Measurements from ENCODE around the gene IL1A.

Gene IL1A

DNA sequence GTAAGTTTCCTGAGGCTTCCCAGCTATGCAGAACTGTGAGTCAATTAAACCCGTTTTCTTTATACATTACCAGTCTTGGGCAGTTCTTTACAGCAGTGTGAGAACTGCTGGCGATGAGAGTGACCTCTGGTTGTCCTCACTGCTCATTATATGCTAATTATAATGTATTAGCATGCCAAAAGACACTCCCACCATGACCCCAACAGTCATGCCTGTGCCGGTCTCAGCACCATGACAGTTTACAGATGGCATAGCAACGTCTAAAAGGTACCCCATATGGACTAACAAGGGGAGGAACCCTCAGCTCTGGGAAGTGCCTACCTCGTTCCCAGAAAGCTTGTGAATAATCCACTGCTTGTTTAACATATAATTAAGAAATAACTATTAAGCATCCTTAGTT, 8.1 kb upstream of the IL1A start:
- no peak overlapping the region for H3K4me3 ChIP-seq (IDR thresholded peaks at IDR 0.05; ENCODE audit: insufficient read depth, low read depth, low read length)
- H3K79me2 ChIP-seq (ENCODE audit: insufficient read depth, low read depth), result no peaks in the 10 kb centered on the region
- no peak overlapping the region for H3K4me2 ChIP-seq
- H4K20me1 ChIP-seq (ENCODE audit: insufficient read depth), result no peaks in the 10 kb centered on the region
- H3K27me3 ChIP-seq (ENCODE audit: insufficient read depth, low read depth), result no peaks in the 10 kb centered on the region
- no peaks in the 10 kb centered on the region for H3K36me3 ChIP-seq (ENCODE audit: insufficient read depth)
- no peaks in the 10 kb centered on the region for H3K4me1 ChIP-seq (ENCODE audit: low read depth, poor library complexity, severe bottlenecking)
- no peak overlapping the region for H3K27ac ChIP-seq
- TF ChIP-seq, protein P1, sequence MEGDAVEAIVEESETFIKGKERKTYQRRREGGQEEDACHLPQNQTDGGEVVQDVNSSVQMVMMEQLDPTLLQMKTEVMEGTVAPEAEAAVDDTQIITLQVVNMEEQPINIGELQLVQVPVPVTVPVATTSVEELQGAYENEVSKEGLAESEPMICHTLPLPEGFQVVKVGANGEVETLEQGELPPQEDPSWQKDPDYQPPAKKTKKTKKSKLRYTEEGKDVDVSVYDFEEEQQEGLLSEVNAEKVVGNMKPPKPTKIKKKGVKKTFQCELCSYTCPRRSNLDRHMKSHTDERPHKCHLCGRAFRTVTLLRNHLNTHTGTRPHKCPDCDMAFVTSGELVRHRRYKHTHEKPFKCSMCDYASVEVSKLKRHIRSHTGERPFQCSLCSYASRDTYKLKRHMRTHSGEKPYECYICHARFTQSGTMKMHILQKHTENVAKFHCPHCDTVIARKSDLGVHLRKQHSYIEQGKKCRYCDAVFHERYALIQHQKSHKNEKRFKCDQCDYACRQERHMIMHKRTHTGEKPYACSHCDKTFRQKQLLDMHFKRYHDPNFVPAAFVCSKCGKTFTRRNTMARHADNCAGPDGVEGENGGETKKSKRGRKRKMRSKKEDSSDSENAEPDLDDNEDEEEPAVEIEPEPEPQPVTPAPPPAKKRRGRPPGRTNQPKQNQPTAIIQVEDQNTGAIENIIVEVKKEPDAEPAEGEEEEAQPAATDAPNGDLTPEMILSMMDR (conservative IDR thresholded peaks at IDR 0.05; ENCODE audit: low read depth, low read length), result no peak
- H3K9ac ChIP-seq, result no peak overlapping the region
- no peak overlapping the region for H2AFZ ChIP-seq (ENCODE audit: low read depth)

- H3K4me2 ChIP-seq, result no peak overlapping the region
- no peak overlapping the region for H3K27ac ChIP-seq
- no peaks in the 10 kb centered on the region for H3K79me2 ChIP-seq (ENCODE audit: insufficient read depth, low read depth)
- TF ChIP-seq, protein P1 (conservative IDR thresholded peaks at IDR 0.05; ENCODE audit: low read depth, low read length), result no peak
- no peak overlapping the region for H2AFZ ChIP-seq (ENCODE audit: low read depth)
- H4K20me1 ChIP-seq (ENCODE audit: insufficient read depth), result no peaks in the 10 kb centered on the region
- no peaks in the 10 kb centered on the region for H3K4me1 ChIP-seq (ENCODE audit: low read depth, poor library complexity, severe bottlenecking)
- H3K36me3 ChIP-seq (ENCODE audit: insufficient read depth), result no peaks in the 10 kb centered on the region
- no peaks in the 10 kb centered on the region for H3K27me3 ChIP-seq (ENCODE audit: insufficient read depth, low read depth)
- no peak overlapping the region for H3K9ac ChIP-seq
- no peak overlapping the region for H3K4me3 ChIP-seq (IDR thresholded peaks at IDR 0.05; ENCODE audit: insufficient read depth, low read depth, low read length)
Observed at GRCh38 chr2:112791693-112792230, 7.5 kb upstream of the IL1A start.

- Histone ChIP-seq H3K27ac (no peak overlapping the region), H3K9ac (no peak overlapping the region), H3K4me2 (no peak overlapping the region), H2AFZ (ENCODE audit: low read depth) (no peak overlapping the region), H3K27me3 (ENCODE audit: insufficient read depth, low read depth) (no peaks in the 10 kb centered on the region), H3K79me2 (ENCODE audit: insufficient read depth, low read depth) (no peaks in the 10 kb centered on the region), H4K20me1 (ENCODE audit: insufficient read depth) (no peaks in the 10 kb centered on the region), H3K4me1 (ENCODE audit: low read depth, poor library complexity, severe bottlenecking) (no peaks in the 10 kb centered on the region), H3K4me3 (IDR thresholded peaks at IDR 0.05; ENCODE audit: insufficient read depth, low read depth, low read length) (no peak overlapping the region), H3K36me3 (ENCODE audit: insufficient read depth) (no peaks in the 10 kb centered on the region)
- TF ChIP-seq, protein P1 (conservative IDR thresholded peaks at IDR 0.05; ENCODE audit: low read depth, low read length), result no peak
Observed at GRCh38 chr2:112791019-112791418, 6.7 kb upstream of the IL1A start.

DNA sequence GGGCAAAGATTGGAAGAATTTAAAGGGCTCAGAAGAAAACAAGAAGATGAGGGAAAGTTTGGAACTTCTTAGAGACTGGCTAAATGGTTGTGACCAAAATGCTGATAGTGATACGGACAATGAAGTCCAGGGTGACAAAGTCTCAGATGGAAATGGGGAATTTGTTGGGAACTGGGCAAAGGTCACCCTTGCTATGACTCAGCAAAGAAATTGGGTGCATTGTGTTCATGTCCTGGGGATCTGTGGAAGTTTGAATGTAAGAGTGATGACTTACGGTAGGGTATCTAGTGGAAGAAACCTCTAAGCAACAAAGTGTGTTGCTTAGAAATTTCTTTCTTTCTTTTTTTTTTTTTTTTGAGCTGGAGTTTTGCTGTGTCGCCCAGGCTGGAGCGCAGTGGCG, 6.0 kb upstream of the IL1A start:
- no peaks in the 10 kb centered on the region for H3K27me3 ChIP-seq (ENCODE audit: insufficient read depth, low read depth)
- H3K4me1 ChIP-seq (ENCODE audit: low read depth, poor library complexity, severe bottlenecking), result no peaks in the 10 kb centered on the region
- H3K36me3 ChIP-seq (ENCODE audit: insufficient read depth), result no peaks in the 10 kb centered on the region
- no peak overlapping the region for H3K4me2 ChIP-seq
- no peak overlapping the region for H3K9ac ChIP-seq
- no peak overlapping the region for H2AFZ ChIP-seq (ENCODE audit: low read depth)
- no peak overlapping the region for H3K4me3 ChIP-seq (IDR thresholded peaks at IDR 0.05; ENCODE audit: insufficient read depth, low read depth, low read length)
- no peak overlapping the region for H3K27ac ChIP-seq
- no peaks in the 10 kb centered on the region for H3K79me2 ChIP-seq (ENCODE audit: insufficient read depth, low read depth)
- TF ChIP-seq, protein P1 (conservative IDR thresholded peaks at IDR 0.05; ENCODE audit: low read depth, low read length), result no peak
- no peaks in the 10 kb centered on the region for H4K20me1 ChIP-seq (ENCODE audit: insufficient read depth)
